Dendritic cell treated with granulocyte-macrophage colony-stimulating factor and Interleukin-4, amounts not matched to agents 40 ng/mL and 50 ng/mL, for 4 days (primary cell): ENCODE measurements around the gene CYTL1.
"Not testable (repeated sequence)": the region's sequence is repeated elsewhere in the genome, so short reads cannot be mapped to it uniquely, and the experiment has no call there.

ENCODE experiments used
- H3K27ac Mint-ChIP-seq: one replicate; pipeline ENCODE4 v1.8.0; 2022; ENCODE audit warnings: mild to moderate bottlenecking, mixed read lengths
- H3K27me3 Mint-ChIP-seq: one replicate; pipeline ENCODE4 v1.8.0; 2022; ENCODE audit warnings: mild to moderate bottlenecking, mixed read lengths
- H3K36me3 Mint-ChIP-seq: one replicate; pipeline ENCODE4 v1.8.0; 2022; ENCODE audit warnings: low read depth, mixed read lengths
- H3K4me1 Mint-ChIP-seq: one replicate; pipeline ENCODE4 v1.8.0; 2022; ENCODE audit warnings: low read depth, mixed read lengths
- H3K4me3 Mint-ChIP-seq: one replicate; pipeline ENCODE4 v1.8.0; 2022; ENCODE audit warnings: mild to moderate bottlenecking, moderate library complexity, mixed read lengths
- H3K9me3 Mint-ChIP-seq: one replicate; pipeline ENCODE4 v1.8.0; 2022; ENCODE audit warnings: mixed read lengths
- intact Hi-C: fragments of 100-400 bp; cut with micrococcal nuclease; formaldehyde crosslinking; loops from one replicate; pipeline ENCODE4 v1.15.0; 2022

The CYTL1 gene

GRCh38 chr4:5003372-5003857 is 15.8 kb downstream of the CYTL1 start:
- Mint-ChIP-seq H3K27me3 (peaks cover 7% of the 10 kb centered on the region), H3K36me3 (no peaks in the 10 kb centered on the region), H3K9me3 (no peaks in the 10 kb centered on the region), H3K4me1 (no peaks in the 10 kb centered on the region), H3K4me3 (no peak overlapping the region), H3K27ac (no peak overlapping the region)
- intact Hi-C loops, result no loop called here

- H3K27me3 Mint-ChIP-seq, intact Hi-C loops, H3K27ac Mint-ChIP-seq, H3K4me3 Mint-ChIP-seq, H3K9me3 Mint-ChIP-seq, H3K36me3 Mint-ChIP-seq, H3K4me1 Mint-ChIP-seq: not testable (repeated sequence)
Observed at GRCh38 chr4:5001641-5002040, 17.6 kb downstream of the CYTL1 start.

- H3K36me3 Mint-ChIP-seq, H3K4me1 Mint-ChIP-seq, H3K27me3 Mint-ChIP-seq, intact Hi-C loops, H3K9me3 Mint-ChIP-seq, H3K4me3 Mint-ChIP-seq, H3K27ac Mint-ChIP-seq: not testable (repeated sequence)
Observed at GRCh38 chr4:4996935-4997334, 22.3 kb downstream of the CYTL1 start.

GRCh38 chr4:4995908-4996265 is 23.4 kb downstream of the CYTL1 start:
- intact Hi-C loops, result loop anchor here (1.0 kb wide), 2 partner anchors 146 to 817 kb away; no protein-coding TSS in a partner anchor

GRCh38 chr4:4995103-4995907 is 24.0 kb downstream of the CYTL1 start:
- Mint-ChIP-seq H3K4me1 (peaks cover 5% of the 10 kb centered on the region), H3K27me3 (peaks cover 4% of the 10 kb centered on the region), H3K36me3 (no peaks in the 10 kb centered on the region), H3K27ac (no peak overlapping the region), H3K4me3 (no peak overlapping the region), H3K9me3 (no peaks in the 10 kb centered on the region)
- intact Hi-C loops, result loop anchor here (1.0 kb wide), 2 partner anchors 147 to 818 kb away; no protein-coding TSS in a partner anchor

More at GRCh38 chr4:4995908-4996265, 23.4 kb downstream of the CYTL1 start:
- H3K4me1 Mint-ChIP-seq, result peaks cover 5% of the 10 kb centered on the region
- H3K9me3 Mint-ChIP-seq, result no peaks in the 10 kb centered on the region
- no peak overlapping the region for H3K4me3 Mint-ChIP-seq
- no peak overlapping the region for H3K27ac Mint-ChIP-seq
- H3K27me3 Mint-ChIP-seq, result peaks cover 4% of the 10 kb centered on the region
- H3K36me3 Mint-ChIP-seq, result no peaks in the 10 kb centered on the region

- Mint-ChIP-seq H3K4me3 (no peak overlapping the region), H3K27ac (no peak overlapping the region), H3K9me3 (no peaks in the 10 kb centered on the region), H3K36me3 (no peaks in the 10 kb centered on the region), H3K4me1 (peaks cover 5% of the 10 kb centered on the region), H3K27me3 (peaks cover 4% of the 10 kb centered on the region)
- intact Hi-C loops, result loop anchor here (1.0 kb wide), 2 partner anchors 148 to 819 kb away; no protein-coding TSS in a partner anchor
Observed at GRCh38 chr4:4994312-4995097, 24.8 kb downstream of the CYTL1 start.

GRCh38 chr4:4992833-4993232 is 26.4 kb downstream of the CYTL1 start:
- intact Hi-C loops, result no loop called here
- H3K4me3 Mint-ChIP-seq, result no peak overlapping the region
- H3K27me3 Mint-ChIP-seq, result peaks cover 4% of the 10 kb centered on the region
- H3K9me3 Mint-ChIP-seq, result no peaks in the 10 kb centered on the region
- peaks cover 5% of the 10 kb centered on the region for H3K4me1 Mint-ChIP-seq
- H3K36me3 Mint-ChIP-seq, result no peaks in the 10 kb centered on the region
- H3K27ac Mint-ChIP-seq, result no peak overlapping the region

GRCh38 chr4:4991541-4992099 is 27.6 kb downstream of the CYTL1 start:
- Mint-ChIP-seq H3K9me3 (no peaks in the 10 kb centered on the region), H3K4me1 (peaks cover 5% of the 10 kb centered on the region), H3K27me3 (peaks cover 4% of the 10 kb centered on the region), H3K27ac (no peak overlapping the region), H3K4me3 (no peak overlapping the region), H3K36me3 (no peaks in the 10 kb centered on the region)
- intact Hi-C loops, result no loop called here

- Mint-ChIP-seq H3K4me1 (peaks cover 5% of the 10 kb centered on the region), H3K27ac (no peak overlapping the region), H3K4me3 (no peak overlapping the region), H3K27me3 (peaks cover 2% of the 10 kb centered on the region), H3K36me3 (no peaks in the 10 kb centered on the region), H3K9me3 (no peaks in the 10 kb centered on the region)
- intact Hi-C loops, result no loop called here
Observed at GRCh38 chr4:4990857-4991540, 28.3 kb downstream of the CYTL1 start.

GRCh38 chr4:4990329-4990728 is 28.9 kb downstream of the CYTL1 start:
- intact Hi-C loops, result no loop called here
- Mint-ChIP-seq H3K4me3 (no peak overlapping the region), H3K4me1 (peaks cover 4% of the 10 kb centered on the region), H3K9me3 (no peaks in the 10 kb centered on the region), H3K27me3 (peaks cover 2% of the 10 kb centered on the region), H3K36me3 (no peaks in the 10 kb centered on the region), H3K27ac (no peak overlapping the region)

GRCh38 chr4:4989083-4989622 is 30.1 kb downstream of the CYTL1 start:
- H3K4me1 Mint-ChIP-seq, result no peaks in the 10 kb centered on the region
- no peaks in the 10 kb centered on the region for H3K9me3 Mint-ChIP-seq
- H3K36me3 Mint-ChIP-seq, result no peaks in the 10 kb centered on the region
- peaks cover 2% of the 10 kb centered on the region for H3K27me3 Mint-ChIP-seq
- intact Hi-C loops, result no loop called here
- H3K4me3 Mint-ChIP-seq, result no peak overlapping the region
- H3K27ac Mint-ChIP-seq, result no peak overlapping the region

- Mint-ChIP-seq H3K9me3 (no peaks in the 10 kb centered on the region), H3K36me3 (no peaks in the 10 kb centered on the region), H3K27me3 (no peaks in the 10 kb centered on the region), H3K4me3 (no peak overlapping the region), H3K4me1 (no peaks in the 10 kb centered on the region), H3K27ac (no peak overlapping the region)
- intact Hi-C loops, result no loop called here
Observed at GRCh38 chr4:4987656-4988055, 31.6 kb downstream of the CYTL1 start.

GRCh38 chr4:4986841-4987240 is 32.4 kb downstream of the CYTL1 start:
- intact Hi-C loops, result no loop called here
- no peaks in the 10 kb centered on the region for H3K9me3 Mint-ChIP-seq
- no peaks in the 10 kb centered on the region for H3K36me3 Mint-ChIP-seq
- no peaks in the 10 kb centered on the region for H3K27me3 Mint-ChIP-seq
- no peak overlapping the region for H3K27ac Mint-ChIP-seq
- H3K4me1 Mint-ChIP-seq, result no peaks in the 10 kb centered on the region
- H3K4me3 Mint-ChIP-seq, result no peak overlapping the region
